Thyroid gland (tissue), 4 donors: ENCODE results near the gene TSPAN5.

Experiments used
- POLR2A ChIP-seq, 2 donors: fragments of 450-650 bp; IDR thresholded peaks; one replicate each; pipeline ENCODE4 v1.6.1; 2017; ENCODE audit warnings: antibody characterized with exemption in 2 of 2, mild to moderate bottlenecking in 2 of 2, moderate library complexity in 1 of 2
- TF ChIP-seq, protein P1 (sequence below), 6 experiments: fragments of 200-600 bp in 3 of 6; fragments of 450-650 bp in 3 of 6; sonication (generic) in 3 of 6; IDR thresholded peaks; one replicate each; pipeline ENCODE4 v1.5.1; 2016 to 2019; ENCODE audit warnings: antibody characterized with exemption in 6 of 6, mild to moderate bottlenecking in 2 of 6, inconsistent platforms in 1 of 6, moderate library complexity in 1 of 6

DNA sequence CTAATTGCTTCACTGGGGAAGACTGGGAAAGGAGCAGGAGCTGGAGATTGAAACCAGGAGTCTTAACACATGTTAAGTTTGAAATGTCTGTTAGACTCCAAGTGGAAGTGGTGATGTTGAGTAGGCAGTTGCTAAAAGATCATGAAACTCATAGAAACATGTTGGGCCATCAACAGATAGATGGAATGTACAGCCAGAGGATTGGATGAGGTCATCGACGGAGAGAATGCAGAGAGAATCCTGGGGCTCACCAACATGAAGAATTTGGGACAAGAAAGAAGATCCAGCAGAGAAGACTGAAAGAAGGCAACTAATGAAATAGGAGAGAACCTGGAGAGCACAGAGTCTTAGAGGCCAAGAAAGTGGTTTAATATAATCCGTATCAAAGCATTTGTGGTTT lies 19.4 kb upstream of the TSPAN5 start:
- TF ChIP-seq POLR2A (IDR thresholded peaks at IDR 0.05): no peak
- TF ChIP-seq, protein P1, sequence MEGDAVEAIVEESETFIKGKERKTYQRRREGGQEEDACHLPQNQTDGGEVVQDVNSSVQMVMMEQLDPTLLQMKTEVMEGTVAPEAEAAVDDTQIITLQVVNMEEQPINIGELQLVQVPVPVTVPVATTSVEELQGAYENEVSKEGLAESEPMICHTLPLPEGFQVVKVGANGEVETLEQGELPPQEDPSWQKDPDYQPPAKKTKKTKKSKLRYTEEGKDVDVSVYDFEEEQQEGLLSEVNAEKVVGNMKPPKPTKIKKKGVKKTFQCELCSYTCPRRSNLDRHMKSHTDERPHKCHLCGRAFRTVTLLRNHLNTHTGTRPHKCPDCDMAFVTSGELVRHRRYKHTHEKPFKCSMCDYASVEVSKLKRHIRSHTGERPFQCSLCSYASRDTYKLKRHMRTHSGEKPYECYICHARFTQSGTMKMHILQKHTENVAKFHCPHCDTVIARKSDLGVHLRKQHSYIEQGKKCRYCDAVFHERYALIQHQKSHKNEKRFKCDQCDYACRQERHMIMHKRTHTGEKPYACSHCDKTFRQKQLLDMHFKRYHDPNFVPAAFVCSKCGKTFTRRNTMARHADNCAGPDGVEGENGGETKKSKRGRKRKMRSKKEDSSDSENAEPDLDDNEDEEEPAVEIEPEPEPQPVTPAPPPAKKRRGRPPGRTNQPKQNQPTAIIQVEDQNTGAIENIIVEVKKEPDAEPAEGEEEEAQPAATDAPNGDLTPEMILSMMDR (IDR thresholded peaks at IDR 0.05): no peak
